Neuronal stem cell (in vitro differentiated cells): Measurements from ENCODE around the gene DHCR7.
"Not testable (repeated sequence)": the region's sequence is repeated elsewhere in the genome, so short reads cannot be mapped to it uniquely, and the experiment has no call there.

ENCODE experiments used
- DNase-seq: peaks from one replicate; pipeline ENCODE4 v3.0.0-alpha.2; 2013; ENCODE audit warnings: low spot score
- H2AFZ ChIP-seq: one replicate; pipeline ENCODE4 v1.6.1; 2013; ENCODE audit warnings: mild to moderate bottlenecking, low read length, inconsistent platforms
- H2AK5ac ChIP-seq: 2 replicates; pipeline ENCODE4 v1.6.1; 2013; ENCODE audit warnings: low read depth, mild to moderate bottlenecking, inconsistent platforms, low read length, moderate library complexity, mixed read lengths
- H2BK120ac ChIP-seq: 2 replicates; pipeline ENCODE4 v1.6.1; 2013; ENCODE audit warnings: low read depth, mild to moderate bottlenecking, inconsistent platforms, low read length, moderate library complexity, mixed read lengths
- H2BK12ac ChIP-seq: one replicate; pipeline ENCODE4 v1.6.1; 2013; ENCODE audit warnings: low read length, inconsistent platforms
- H2BK15ac ChIP-seq: 2 replicates; pipeline ENCODE4 v1.6.1; 2013; ENCODE audit warnings: mild to moderate bottlenecking, low read length, inconsistent platforms, mixed read lengths
- H2BK5ac ChIP-seq: one replicate; pipeline ENCODE4 v1.6.1; 2013; ENCODE audit warnings: inconsistent platforms, mild to moderate bottlenecking, low read length, moderate library complexity
- H3K14ac ChIP-seq: one replicate; pipeline ENCODE4 v1.6.1; 2013; ENCODE audit warnings: low read length, inconsistent platforms
- H3K18ac ChIP-seq: 2 replicates; pipeline ENCODE4 v1.6.1; 2013; ENCODE audit warnings: low read length, inconsistent platforms
- H3K23ac ChIP-seq: 2 replicates; pipeline ENCODE4 v1.6.1; 2013; ENCODE audit warnings: low read depth, mild to moderate bottlenecking, mixed read lengths, low read length, inconsistent platforms; ENCODE audit not compliant: poor library complexity
- H3K27ac ChIP-seq: replicated peaks from 3 replicates; pipeline ENCODE4 v1.5.1; 2013; ENCODE audit warnings: low read length, inconsistent platforms
- H3K27me3 ChIP-seq, 3 experiments: 2 replicates each; pipeline ENCODE4 v1.6.1; 2013; ENCODE audit warnings: low read length in 3 of 3, mild to moderate bottlenecking in 2 of 3, inconsistent platforms in 1 of 3, low read depth in 1 of 3, mixed read lengths in 1 of 3, moderate library complexity in 1 of 3; ENCODE audit not compliant: control insufficient read depth in 3 of 3, insufficient read depth in 3 of 3
- H3K36me3 ChIP-seq, 2 donors: replicated peaks in 1 of 2; 2 replicates each; pipeline ENCODE4 v1.6.1; 2013; ENCODE audit warnings: low read length in 2 of 2; ENCODE audit not compliant: control insufficient read depth in 2 of 2, insufficient read depth in 2 of 2
- H3K4ac ChIP-seq: 2 replicates; pipeline ENCODE4 v1.6.1; 2013; ENCODE audit warnings: inconsistent platforms, mild to moderate bottlenecking, low read length, moderate library complexity
- H3K4me1 ChIP-seq, 2 donors: 1 replicate in 1 of 2; 2 replicates in 1 of 2; pipeline ENCODE4 v1.6.1; 2013; ENCODE audit warnings: low read length in 2 of 2, low read depth in 1 of 2; ENCODE audit not compliant: control insufficient read depth in 2 of 2, insufficient read depth in 1 of 2
- H3K4me2 ChIP-seq: one replicate; pipeline ENCODE4 v1.6.1; 2013; ENCODE audit warnings: mild to moderate bottlenecking, low read length, inconsistent platforms; ENCODE audit not compliant: insufficient read depth, poor library complexity, severe bottlenecking
- H3K4me3 ChIP-seq, 2 donors: 2 replicates each; pipeline ENCODE4 v1.5.1; 2013; ENCODE audit warnings: low read length in 2 of 2, mild to moderate bottlenecking in 2 of 2, inconsistent platforms in 1 of 2, moderate library complexity in 1 of 2
- H3K79me1 ChIP-seq: one replicate; pipeline ENCODE4 v1.6.1; 2013; ENCODE audit warnings: low read depth, mild to moderate bottlenecking, inconsistent platforms, low read length, moderate library complexity
- H3K9ac ChIP-seq: one replicate; pipeline ENCODE4 v1.6.1; 2013; ENCODE audit warnings: mild to moderate bottlenecking, low read depth, low read length, inconsistent platforms; ENCODE audit not compliant: poor library complexity
- H3K9me3 ChIP-seq, 2 donors: replicated peaks in 1 of 2; 2 replicates each; pipeline versions ENCODE3 to v1.6.1; 2013; ENCODE audit warnings: low read length in 2 of 2, mild to moderate bottlenecking in 2 of 2, inconsistent platforms in 1 of 2, low read depth in 1 of 2, mixed read lengths in 1 of 2, moderate library complexity in 1 of 2; ENCODE audit not compliant: control insufficient read depth in 2 of 2, insufficient read depth in 1 of 2
- H4K8ac ChIP-seq: one replicate; pipeline ENCODE4 v1.6.1; 2013; ENCODE audit warnings: low read depth, mild to moderate bottlenecking, inconsistent platforms, low read length, moderate library complexity
- H4K91ac ChIP-seq: one replicate; pipeline ENCODE4 v1.6.1; 2013; ENCODE audit warnings: low read length, low read depth, mild to moderate bottlenecking, inconsistent platforms; ENCODE audit not compliant: poor library complexity
- WGBS, 2 donors: extraction: QIAGEN DNeasy Blood & Tissue Kit; methylation state at CpG; one replicate each; pipeline ENCODE4 v1.1.7; 2013; ENCODE audit warnings: missing lambda C conversion rate in 2 of 2, mixed read lengths in 1 of 2; ENCODE audit not compliant: insufficient read length in 2 of 2, insufficient replicate concordance in 1 of 2; ENCODE audit errors: extremely low coverage in 2 of 2; 5-methylcytosine and 5-hydroxymethylcytosine counted together

Gene DHCR7

DNA sequence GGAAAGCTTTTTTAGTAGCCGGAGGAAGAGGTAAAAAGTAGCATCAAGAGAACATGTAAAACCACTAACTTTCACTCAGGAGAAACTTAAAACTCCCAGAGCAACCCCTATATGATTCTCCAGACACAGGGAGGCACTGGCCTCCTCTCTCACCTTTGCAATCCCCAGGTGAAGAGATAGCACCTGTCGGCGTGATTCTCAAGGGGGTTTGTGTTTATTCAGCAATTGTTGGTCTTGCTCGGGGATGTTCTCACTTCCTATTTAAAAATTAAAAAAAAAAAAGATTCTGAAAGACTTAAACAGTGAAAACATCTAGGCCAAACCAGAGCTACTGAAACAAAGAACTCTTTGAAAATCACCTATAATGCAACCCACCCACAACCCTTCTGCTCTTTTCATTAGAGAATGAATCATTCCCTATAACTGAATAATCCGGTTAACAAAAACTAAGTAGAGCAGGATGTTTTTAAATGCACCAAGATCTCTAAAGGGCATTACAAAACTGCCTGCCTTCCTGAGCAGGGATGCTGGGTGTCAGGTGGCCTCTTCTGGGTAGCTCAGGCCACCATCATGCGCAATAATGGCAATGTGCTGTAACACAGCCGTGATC lies 24.9 kb downstream of the DHCR7 start:
- WGBS, 2 donors = no CpG with 5 or more reads among the region's 7 CpGs
- Histone ChIP-seq H3K4me1 (no peaks in the 10 kb centered on the region), H3K4ac (no peak overlapping the region), H3K4me2 (no peak overlapping the region), H3K27ac (no peak overlapping the region), H4K91ac (no peak overlapping the region), H3K4me3 (no peak overlapping the region), H3K14ac (no peak overlapping the region), H2BK5ac (no peak overlapping the region), H3K9ac (no peak overlapping the region), H3K9me3 (peaks cover 0 to 5% of the 10 kb centered on the region in 2 donors), H2AFZ (no peak overlapping the region), H2BK120ac (no peak overlapping the region), H3K27me3 (peaks cover 0 to 5% (median 0%) of the 10 kb centered on the region in 3 experiments), H3K23ac (no peak overlapping the region), H2BK12ac (no peak overlapping the region), H3K36me3 (no peaks in the 10 kb centered on the region), H3K79me1 (no peaks in the 10 kb centered on the region), H2BK15ac (no peak overlapping the region), H2AK5ac (no peak overlapping the region), H4K8ac (no peak overlapping the region), H3K18ac (peak overlapping the region; percentile 59)
- no peak for DNase-seq

DNA sequence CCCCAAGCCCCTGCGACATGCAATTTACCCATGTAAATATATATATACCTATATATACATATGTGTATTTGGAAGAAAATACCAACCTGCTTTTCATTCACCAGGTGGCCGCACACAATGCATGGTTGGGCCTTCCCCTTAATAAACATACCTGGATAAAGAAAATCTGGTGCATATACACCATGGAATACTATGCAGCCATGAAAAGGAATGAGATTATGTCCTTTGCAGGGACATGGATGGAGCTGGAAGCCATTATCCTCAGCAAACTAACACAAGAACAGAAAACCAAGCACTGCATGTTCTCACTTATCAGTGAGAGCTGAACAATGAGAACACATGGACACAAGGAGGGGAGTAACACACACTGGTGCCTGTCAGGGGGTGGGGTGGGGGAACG lies 25.9 kb downstream of the DHCR7 start:
- H2BK15ac ChIP-seq, H3K18ac ChIP-seq, H3K79me1 ChIP-seq, H3K9me3 ChIP-seq, H3K9ac ChIP-seq, H3K4me3 ChIP-seq, H2BK120ac ChIP-seq, H3K27ac ChIP-seq, H2BK5ac ChIP-seq, H3K4me1 ChIP-seq, H3K23ac ChIP-seq, H3K36me3 ChIP-seq, H2AK5ac ChIP-seq, H3K14ac ChIP-seq, DNase-seq, H3K4ac ChIP-seq, H3K4me2 ChIP-seq, H4K91ac ChIP-seq, H4K8ac ChIP-seq, H2AFZ ChIP-seq, H2BK12ac ChIP-seq: not testable (repeated sequence)
- peaks cover 0 to 11% (median 0%) of the 10 kb centered on the region in 3 experiments for H3K27me3 ChIP-seq
- WGBS, 2 donors = no CpG with 5 or more reads among the region's 3 CpGs

GRCh38 chr11:71421392-71421950 lies 26.7 kb downstream of the DHCR7 start:
- H3K27ac ChIP-seq = no peak overlapping the region
- WGBS, 2 donors = no CpG with 5 or more reads among the region's 12 CpGs
- H3K79me1 ChIP-seq = no peaks in the 10 kb centered on the region
- H2BK5ac ChIP-seq = no peak overlapping the region
- no peak overlapping the region for H4K8ac ChIP-seq
- H3K23ac ChIP-seq = no peak overlapping the region
- H2BK15ac ChIP-seq = no peak overlapping the region
- no peak overlapping the region for H2AK5ac ChIP-seq
- no peaks in the 10 kb centered on the region for H3K4me1 ChIP-seq
- H3K14ac ChIP-seq = no peak overlapping the region
- H4K91ac ChIP-seq = no peak overlapping the region
- H3K18ac ChIP-seq = no peak overlapping the region
- H2AFZ ChIP-seq = no peak overlapping the region
- no peak overlapping the region for H3K9ac ChIP-seq
- H3K36me3 ChIP-seq = no peaks in the 10 kb centered on the region
- H3K4me2 ChIP-seq = no peak overlapping the region
- H3K4ac ChIP-seq = no peak overlapping the region
- peaks cover 0 to 11% (median 0%) of the 10 kb centered on the region in 3 experiments for H3K27me3 ChIP-seq
- DNase-seq = no peak
- no peak overlapping the region for H2BK12ac ChIP-seq
- H3K9me3 ChIP-seq = no peaks in the 10 kb centered on the region
- H3K4me3 ChIP-seq = no peak overlapping the region
- no peak overlapping the region for H2BK120ac ChIP-seq

DNA sequence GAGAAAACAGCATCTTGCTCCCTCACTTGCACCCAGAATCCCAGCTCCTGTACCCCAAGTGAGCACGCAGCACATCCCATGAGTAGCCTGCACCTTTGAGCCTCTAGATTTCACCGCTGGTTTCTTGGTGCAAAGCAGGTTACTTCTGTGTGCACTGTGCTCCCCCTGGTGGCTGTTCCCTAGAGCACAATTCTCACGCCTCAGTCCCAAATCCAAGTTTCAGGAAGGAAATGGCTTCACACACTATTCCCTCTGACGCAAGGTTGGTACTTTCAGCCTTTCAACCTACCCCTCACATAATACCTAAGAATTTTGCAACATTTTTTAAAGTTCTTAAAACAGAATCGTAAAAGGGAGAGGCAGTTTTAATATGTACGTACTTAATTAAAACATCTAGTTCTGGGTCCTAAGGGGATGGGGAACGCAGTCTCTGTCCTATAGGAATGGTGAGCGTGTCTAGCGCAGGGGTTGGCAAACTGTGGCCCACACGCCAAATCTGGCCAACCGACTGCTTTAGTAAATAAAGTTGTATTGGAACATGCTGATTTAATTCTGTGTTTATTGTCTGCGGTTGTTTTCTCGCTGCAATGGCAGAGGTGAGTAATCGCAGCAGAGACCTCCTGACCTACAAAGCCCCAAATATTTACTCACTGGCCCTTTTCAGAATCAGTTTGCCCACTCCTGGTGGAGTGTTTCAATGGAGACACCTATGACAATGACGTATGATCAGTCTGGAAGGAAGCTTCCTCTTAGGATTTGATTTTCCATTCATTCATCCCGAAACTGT lies 27.5 kb downstream of the DHCR7 start:
- no CpG with 5 or more reads among the region's 16 CpGs for WGBS, 2 donors
- Histone ChIP-seq H2BK120ac (no peak overlapping the region), H3K9ac (no peak overlapping the region), H3K27ac (no peak overlapping the region), H3K9me3 (no peaks in the 10 kb centered on the region), H3K18ac (no peak overlapping the region), H3K36me3 (no peaks in the 10 kb centered on the region), H2BK5ac (no peak overlapping the region), H2BK15ac (no peak overlapping the region), H4K8ac (no peak overlapping the region), H2AFZ (no peak overlapping the region), H4K91ac (no peak overlapping the region), H3K4ac (no peak overlapping the region), H3K4me2 (no peak overlapping the region), H3K14ac (no peak overlapping the region), H3K79me1 (no peaks in the 10 kb centered on the region), H2AK5ac (no peak overlapping the region), H3K23ac (no peak overlapping the region), H2BK12ac (no peak overlapping the region), H3K4me1 (no peaks in the 10 kb centered on the region), H3K4me3 (no peak overlapping the region), H3K27me3 (peaks cover 0 to 11% (median 0%) of the 10 kb centered on the region in 3 experiments)
- DNase-seq = peak; percentile 37
